Gastrocnemius medialis (tissue), 4 donors: ENCODE results near the gene ZNF285.
"Not testable (repeated sequence)": the region's sequence is repeated elsewhere in the genome, so short reads cannot be mapped to it uniquely, and the experiment has no call there.

Source experiments
- POLR2A ChIP-seq, 2 donors: fragments of 450-650 bp; IDR thresholded peaks; one replicate each; pipeline ENCODE4 v1.6.1; 2017; ENCODE audit warnings: antibody characterized with exemption in 2 of 2, mild to moderate bottlenecking in 2 of 2, moderate library complexity in 2 of 2
- TF ChIP-seq, protein P1 (sequence below), 5 experiments: fragments of 450-650 bp in 3 of 5; fragments of 200-600 bp in 2 of 5; sonication (generic) in 2 of 5; IDR thresholded peaks in 4 of 5; conservative IDR thresholded peaks in 1 of 5; 1 replicate in 4 of 5; 2 replicates in 1 of 5; pipeline ENCODE4 v1.5.1; 2016 to 2019; ENCODE audit warnings: antibody characterized with exemption in 5 of 5, mild to moderate bottlenecking in 3 of 5, moderate library complexity in 3 of 5

DNA sequence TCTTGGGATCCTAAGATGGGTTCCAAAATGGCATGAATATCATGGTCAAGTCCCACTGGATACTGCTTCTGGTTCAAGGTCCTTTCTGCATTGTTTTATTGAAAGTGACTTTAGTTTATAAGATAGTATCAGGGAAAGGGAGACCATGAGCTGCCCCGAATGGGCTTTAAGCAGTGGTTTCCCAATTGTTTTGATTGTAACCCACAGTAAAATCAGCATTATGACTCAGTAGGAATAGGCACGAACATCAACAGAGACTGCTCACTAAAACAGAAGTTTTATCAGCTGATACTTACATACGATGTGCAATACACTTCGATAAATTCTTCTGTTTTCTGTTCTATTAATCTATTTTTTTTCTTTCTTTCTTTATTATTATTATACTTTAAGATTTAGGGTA is 12.1 kb downstream of the ZNF285 start:
- TF ChIP-seq POLR2A (IDR thresholded peaks at IDR 0.05) = not testable (repeated sequence)
- TF ChIP-seq, protein P1, sequence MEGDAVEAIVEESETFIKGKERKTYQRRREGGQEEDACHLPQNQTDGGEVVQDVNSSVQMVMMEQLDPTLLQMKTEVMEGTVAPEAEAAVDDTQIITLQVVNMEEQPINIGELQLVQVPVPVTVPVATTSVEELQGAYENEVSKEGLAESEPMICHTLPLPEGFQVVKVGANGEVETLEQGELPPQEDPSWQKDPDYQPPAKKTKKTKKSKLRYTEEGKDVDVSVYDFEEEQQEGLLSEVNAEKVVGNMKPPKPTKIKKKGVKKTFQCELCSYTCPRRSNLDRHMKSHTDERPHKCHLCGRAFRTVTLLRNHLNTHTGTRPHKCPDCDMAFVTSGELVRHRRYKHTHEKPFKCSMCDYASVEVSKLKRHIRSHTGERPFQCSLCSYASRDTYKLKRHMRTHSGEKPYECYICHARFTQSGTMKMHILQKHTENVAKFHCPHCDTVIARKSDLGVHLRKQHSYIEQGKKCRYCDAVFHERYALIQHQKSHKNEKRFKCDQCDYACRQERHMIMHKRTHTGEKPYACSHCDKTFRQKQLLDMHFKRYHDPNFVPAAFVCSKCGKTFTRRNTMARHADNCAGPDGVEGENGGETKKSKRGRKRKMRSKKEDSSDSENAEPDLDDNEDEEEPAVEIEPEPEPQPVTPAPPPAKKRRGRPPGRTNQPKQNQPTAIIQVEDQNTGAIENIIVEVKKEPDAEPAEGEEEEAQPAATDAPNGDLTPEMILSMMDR (IDR thresholded peaks at IDR 0.05 in 4 of 5, conservative IDR thresholded peaks at IDR 0.05 in 1 of 5) = not testable (repeated sequence)
